Measurements from ENCODE around the gene OSGIN1. TPM values are rescaled to one million over a fixed set of nuclear protein-coding genes. Genes with fewer than 3 reads are reported as not detected.
"Not testable (repeated sequence)": the region's sequence is repeated elsewhere in the genome, so short reads cannot be mapped to it uniquely, and the experiment has no call there.

The OSGIN1 gene
- total RNA-seq, 1 experiment from 2014 or later = 21.8 TPM

- Mint-ChIP-seq H3K36me3 (ENCODE audit: insufficient read depth, unreplicated experiment) (peaks cover 5% of the 10 kb centered on the region), H3K27ac (ENCODE audit: unreplicated experiment) (no peak overlapping the region), H3K4me1 (ENCODE audit: low read depth, unreplicated experiment) (peaks cover 21% of the 10 kb centered on the region), H3K9me3 (ENCODE audit: unreplicated experiment) (no peaks in the 10 kb centered on the region), H3K4me3 (ENCODE audit: unreplicated experiment) (no peak overlapping the region), H3K27me3 (ENCODE audit: insufficient read depth, unreplicated experiment) (no peaks in the 10 kb centered on the region)
- Histone ChIP-seq H3K27me3 (replicated peaks; ENCODE audit: control insufficient read depth, insufficient read depth, low read length) (no peaks in the 10 kb centered on the region), H3K4me3 (ENCODE audit: low read depth, low read length) (no peak overlapping the region), H3K9me3 (no peaks in the 10 kb centered on the region), H3K36me3 (ENCODE audit: control insufficient read depth, insufficient read depth, low read length) (no peaks in the 10 kb centered on the region), H3K4me1 (peaks cover 32% of the 10 kb centered on the region)
- DNase-seq = no peak
- CTCF ChIA-PET = no interaction called here
- POLR2A ChIA-PET = no interaction called here
- TF ChIP-seq CTCF (IDR thresholded peaks at IDR 0.05; ENCODE audit: insufficient read depth in 1 of 2, low read depth in 1 of 2, low read length in 1 of 2, severe bottlenecking in 1 of 2, unreplicated experiment in 1 of 2) = no peak
- no TSS peak for BruUV-seq (replicated peaks)
- intact Hi-C loops (cut with micrococcal nuclease; ENCODE audit: unreplicated experiment) = no loop called here
Measured at GRCh38 chr16:83940630-83941378, 12.2 kb upstream of the OSGIN1 start.

GRCh38 chr16:83941546-83941945 is 11.5 kb upstream of the OSGIN1 start:
- POLR2A ChIA-PET; H3K27ac Mint-ChIP-seq (ENCODE audit: unreplicated experiment); H3K27me3 ChIP-seq (replicated peaks; ENCODE audit: control insufficient read depth, insufficient read depth, low read length); intact Hi-C loops (cut with micrococcal nuclease; ENCODE audit: unreplicated experiment); BruUV-seq (replicated peaks); H3K9me3 Mint-ChIP-seq (ENCODE audit: unreplicated experiment); H3K36me3 ChIP-seq (ENCODE audit: control insufficient read depth, insufficient read depth, low read length); H3K27me3 Mint-ChIP-seq (ENCODE audit: insufficient read depth, unreplicated experiment); DNase-seq; H3K9me3 ChIP-seq; H3K4me3 Mint-ChIP-seq (ENCODE audit: unreplicated experiment); CTCF ChIA-PET; H3K4me3 ChIP-seq (ENCODE audit: low read depth, low read length); H3K36me3 Mint-ChIP-seq (ENCODE audit: insufficient read depth, unreplicated experiment): not testable (repeated sequence)
- peaks cover 32% of the 10 kb centered on the region for H3K4me1 ChIP-seq
- peaks cover 21% of the 10 kb centered on the region for H3K4me1 Mint-ChIP-seq (ENCODE audit: low read depth, unreplicated experiment)

GRCh38 chr16:83942074-83942473 is 11.0 kb upstream of the OSGIN1 start:
- Mint-ChIP-seq H3K4me3 (ENCODE audit: unreplicated experiment) (no peak overlapping the region), H3K27me3 (ENCODE audit: insufficient read depth, unreplicated experiment) (no peaks in the 10 kb centered on the region), H3K9me3 (ENCODE audit: unreplicated experiment) (no peaks in the 10 kb centered on the region), H3K27ac (ENCODE audit: unreplicated experiment) (no peak overlapping the region), H3K36me3 (ENCODE audit: insufficient read depth, unreplicated experiment) (no peaks in the 10 kb centered on the region), H3K4me1 (ENCODE audit: low read depth, unreplicated experiment) (peaks cover 21% of the 10 kb centered on the region)
- no TSS peak for BruUV-seq (replicated peaks)
- DNase-seq = no peak
- Histone ChIP-seq H3K36me3 (ENCODE audit: control insufficient read depth, insufficient read depth, low read length) (no peaks in the 10 kb centered on the region), H3K4me3 (ENCODE audit: low read depth, low read length) (no peak overlapping the region), H3K9me3 (no peaks in the 10 kb centered on the region), H3K27me3 (replicated peaks; ENCODE audit: control insufficient read depth, insufficient read depth, low read length) (no peaks in the 10 kb centered on the region), H3K4me1 (peaks cover 32% of the 10 kb centered on the region)
- CTCF ChIA-PET = interaction anchor here (1.8 kb wide), 1 partner anchor 12 kb away, joined by 8 read pairs; the partner anchor contains the start of gene OSGIN1
- intact Hi-C loops (cut with micrococcal nuclease; ENCODE audit: unreplicated experiment) = no loop called here
- TF ChIP-seq CTCF (IDR thresholded peaks at IDR 0.05; ENCODE audit: insufficient read depth in 1 of 2, low read depth in 1 of 2, low read length in 1 of 2, severe bottlenecking in 1 of 2, unreplicated experiment in 1 of 2) = no peak
- POLR2A ChIA-PET = no interaction called here
